ENCODE data around the gene SERTAD1.

Gene SERTAD1

DNA sequence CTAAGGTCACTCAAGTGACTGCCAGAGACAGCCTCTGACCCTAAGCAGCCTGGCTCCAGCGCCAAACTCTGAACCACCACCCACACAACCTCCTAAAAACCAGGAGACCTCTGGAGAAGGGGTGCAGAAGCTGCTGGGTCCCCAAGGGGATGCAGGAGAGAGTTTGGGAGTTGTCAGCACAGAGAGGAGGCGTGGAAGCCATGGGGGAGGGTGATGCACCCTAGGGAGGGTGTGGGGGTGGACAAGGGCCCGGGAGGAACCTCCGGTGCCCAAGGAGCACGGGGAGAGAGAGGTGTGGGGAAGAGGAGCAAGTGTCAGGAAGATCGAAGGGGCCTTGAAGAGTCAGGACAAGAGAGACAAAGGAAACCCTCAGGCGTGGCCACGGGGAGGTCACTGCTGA, 33.7 kb downstream of the SERTAD1 start:
- H4K20me1 ChIP-seq (ENCODE audit: insufficient read depth, low read length), result no peaks in the 10 kb centered on the region
- no peak for DNase-seq
- H3K27ac ChIP-seq (ENCODE audit: low read length), result no peak overlapping the region
- no peak overlapping the region for H3K9ac ChIP-seq (ENCODE audit: low read length)
- H3K36me3 ChIP-seq (replicated peaks; ENCODE audit: insufficient read depth, low read length), result no peaks in the 10 kb centered on the region
- no peak overlapping the region for H2AFZ ChIP-seq (ENCODE audit: low read length)
- H3K79me2 ChIP-seq (ENCODE audit: low read length), result no peaks in the 10 kb centered on the region
- no peak for TF ChIP-seq EZH2 (optimal IDR thresholded peaks at IDR 0.05; ENCODE audit: low read depth, low read length)
- no peaks in the 10 kb centered on the region for H3K9me2 ChIP-seq (replicated peaks; ENCODE audit: insufficient read depth, low read length)
- H3K4me1 ChIP-seq (ENCODE audit: low read length), result no peaks in the 10 kb centered on the region
- peaks cover 44% of the 10 kb centered on the region for H3K27me3 ChIP-seq (replicated peaks; ENCODE audit: insufficient read depth, low read length)
- H3K4me2 ChIP-seq (ENCODE audit: low read depth, low read length), result no peak overlapping the region
- peaks cover 7% of the 10 kb centered on the region; the same call in 1 of the 2 replicates for H3F3A ChIP-seq (ENCODE audit: insufficient read depth, low read length)
- H3K9me3 ChIP-seq (replicated peaks; ENCODE audit: insufficient read depth, low read length), result no peaks in the 10 kb centered on the region
- H3K4me3 ChIP-seq (ENCODE audit: low read length), result no peak overlapping the region

DNA sequence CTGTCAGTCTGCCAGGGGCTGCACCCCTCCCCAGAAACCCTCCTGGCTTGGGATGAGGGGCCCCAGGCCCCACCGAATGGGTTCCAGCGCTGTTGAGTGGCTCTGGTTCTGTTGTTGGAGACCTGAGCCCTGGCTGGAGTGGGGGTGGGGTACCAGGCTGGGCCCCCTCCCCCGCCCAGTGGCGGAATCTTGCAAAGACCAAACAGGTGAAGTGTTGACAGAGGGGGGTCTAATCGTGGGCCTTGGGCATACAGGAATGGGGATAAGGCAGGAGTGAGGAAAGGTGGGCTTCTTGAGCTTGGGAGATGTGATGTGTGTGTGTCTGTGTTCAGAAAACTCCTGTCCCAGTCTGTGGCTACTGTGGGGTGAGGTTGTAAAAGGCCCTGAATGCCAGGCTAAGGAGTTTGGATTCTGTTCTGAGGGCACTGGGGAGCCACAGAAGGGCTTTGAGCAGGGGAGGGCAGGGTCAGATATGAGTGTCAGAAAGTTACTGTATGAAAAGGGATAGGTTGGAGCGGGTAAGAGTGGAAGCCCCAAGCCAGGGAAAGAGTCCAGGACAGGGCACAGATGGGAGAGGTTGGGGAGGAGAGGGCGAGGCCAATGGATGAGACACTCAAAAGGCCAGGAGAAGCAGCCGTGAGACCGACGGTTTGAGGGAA, 35.6 kb downstream of the SERTAD1 start, which contains the start of gene HIPK4:
Gene HIPK4 (minus strand): TSS at position 98 of the 659 bp plus-strand sequence. CDS start 279 bp downstream, outside the sequence.
- Histone ChIP-seq H2AFZ (ENCODE audit: low read length) (no peak within 1 kb of the TSS), H3K4me3 (ENCODE audit: low read length) (no peak within 1 kb of the TSS), H3F3A (ENCODE audit: insufficient read depth, low read length) (no peaks in the 10 kb centered on the region), H3K9ac (ENCODE audit: low read length) (no peak within 1 kb of the TSS), H3K79me2 (ENCODE audit: low read length) (no peaks in the 10 kb centered on the region), H3K9me2 (replicated peaks; ENCODE audit: insufficient read depth, low read length) (no peaks in the 10 kb centered on the region), H3K4me2 (ENCODE audit: low read depth, low read length) (no peak within 1 kb of the TSS), H3K36me3 (replicated peaks; ENCODE audit: insufficient read depth, low read length) (no peaks in the 10 kb centered on the region), H3K27me3 (replicated peaks; ENCODE audit: insufficient read depth, low read length) (peaks cover 29% of the 10 kb centered on the region), H3K4me1 (ENCODE audit: low read length) (no peaks in the 10 kb centered on the region), H4K20me1 (ENCODE audit: insufficient read depth, low read length) (no peaks in the 10 kb centered on the region), H3K9me3 (replicated peaks; ENCODE audit: insufficient read depth, low read length) (no peaks in the 10 kb centered on the region), H3K27ac (ENCODE audit: low read length) (no peak within 1 kb of the TSS)
- TF ChIP-seq EZH2phosphoT487 (IDR thresholded peaks at IDR 0.05; ENCODE audit: low read length) (no peak), EZH2 (optimal IDR thresholded peaks at IDR 0.05; ENCODE audit: low read depth, low read length) (no peak)
- TF ChIP-seq, protein P1, sequence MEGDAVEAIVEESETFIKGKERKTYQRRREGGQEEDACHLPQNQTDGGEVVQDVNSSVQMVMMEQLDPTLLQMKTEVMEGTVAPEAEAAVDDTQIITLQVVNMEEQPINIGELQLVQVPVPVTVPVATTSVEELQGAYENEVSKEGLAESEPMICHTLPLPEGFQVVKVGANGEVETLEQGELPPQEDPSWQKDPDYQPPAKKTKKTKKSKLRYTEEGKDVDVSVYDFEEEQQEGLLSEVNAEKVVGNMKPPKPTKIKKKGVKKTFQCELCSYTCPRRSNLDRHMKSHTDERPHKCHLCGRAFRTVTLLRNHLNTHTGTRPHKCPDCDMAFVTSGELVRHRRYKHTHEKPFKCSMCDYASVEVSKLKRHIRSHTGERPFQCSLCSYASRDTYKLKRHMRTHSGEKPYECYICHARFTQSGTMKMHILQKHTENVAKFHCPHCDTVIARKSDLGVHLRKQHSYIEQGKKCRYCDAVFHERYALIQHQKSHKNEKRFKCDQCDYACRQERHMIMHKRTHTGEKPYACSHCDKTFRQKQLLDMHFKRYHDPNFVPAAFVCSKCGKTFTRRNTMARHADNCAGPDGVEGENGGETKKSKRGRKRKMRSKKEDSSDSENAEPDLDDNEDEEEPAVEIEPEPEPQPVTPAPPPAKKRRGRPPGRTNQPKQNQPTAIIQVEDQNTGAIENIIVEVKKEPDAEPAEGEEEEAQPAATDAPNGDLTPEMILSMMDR (IDR thresholded peaks at IDR 0.05; ENCODE audit: low read length), result no peak
- DNase-seq, result no peak

DNA sequence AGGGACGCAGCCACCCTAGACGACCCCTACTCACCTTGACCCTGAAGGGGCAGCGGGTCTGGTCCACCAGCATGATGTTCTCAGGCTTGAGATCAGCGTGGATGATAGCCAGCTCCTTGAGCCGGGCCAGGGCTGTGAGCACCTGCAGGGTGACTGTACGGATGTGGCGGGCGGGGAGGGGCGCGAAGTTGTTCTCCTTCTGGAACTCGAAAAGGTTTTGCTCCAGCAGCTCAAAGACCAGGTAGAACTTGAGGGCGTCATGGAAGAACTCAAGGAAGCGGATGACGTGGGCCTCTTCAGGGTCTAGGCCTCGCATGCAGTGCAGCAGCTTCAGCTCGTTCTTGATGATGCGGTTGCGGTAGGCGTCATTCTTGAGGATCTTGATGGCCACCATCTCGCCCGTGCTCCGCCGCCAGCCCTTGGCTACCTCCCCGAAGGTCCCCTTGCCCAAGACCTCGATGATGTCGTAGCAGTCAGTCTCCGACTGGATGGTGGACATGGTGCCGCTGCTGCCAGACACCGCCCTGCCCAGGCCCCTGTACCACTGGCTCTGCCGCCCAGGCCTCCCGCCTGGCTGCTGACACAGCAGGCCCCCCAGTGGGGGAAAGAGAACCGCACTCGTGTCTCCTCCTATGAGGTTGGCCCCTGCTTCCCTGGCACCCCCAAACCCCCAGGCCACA, 36.2 kb downstream of the SERTAD1 start:
- Histone ChIP-seq H3K4me2 (ENCODE audit: low read depth, low read length) (no peak overlapping the region), H2AFZ (ENCODE audit: low read length) (no peak overlapping the region), H3K9me2 (replicated peaks; ENCODE audit: insufficient read depth, low read length) (no peaks in the 10 kb centered on the region), H3F3A (ENCODE audit: insufficient read depth, low read length) (no peaks in the 10 kb centered on the region), H3K4me1 (ENCODE audit: low read length) (no peaks in the 10 kb centered on the region), H3K79me2 (ENCODE audit: low read length) (no peaks in the 10 kb centered on the region), H3K9ac (ENCODE audit: low read length) (no peak overlapping the region), H3K27me3 (replicated peaks; ENCODE audit: insufficient read depth, low read length) (peaks cover 27% of the 10 kb centered on the region), H4K20me1 (ENCODE audit: insufficient read depth, low read length) (no peaks in the 10 kb centered on the region), H3K36me3 (replicated peaks; ENCODE audit: insufficient read depth, low read length) (no peaks in the 10 kb centered on the region), H3K9me3 (replicated peaks; ENCODE audit: insufficient read depth, low read length) (no peaks in the 10 kb centered on the region), H3K4me3 (ENCODE audit: low read length) (no peak overlapping the region), H3K27ac (ENCODE audit: low read length) (no peak overlapping the region)
- TF ChIP-seq EZH2phosphoT487 (IDR thresholded peaks at IDR 0.05; ENCODE audit: low read length) (no peak), EZH2 (optimal IDR thresholded peaks at IDR 0.05; ENCODE audit: low read depth, low read length) (no peak)
- no peak for DNase-seq

DNA sequence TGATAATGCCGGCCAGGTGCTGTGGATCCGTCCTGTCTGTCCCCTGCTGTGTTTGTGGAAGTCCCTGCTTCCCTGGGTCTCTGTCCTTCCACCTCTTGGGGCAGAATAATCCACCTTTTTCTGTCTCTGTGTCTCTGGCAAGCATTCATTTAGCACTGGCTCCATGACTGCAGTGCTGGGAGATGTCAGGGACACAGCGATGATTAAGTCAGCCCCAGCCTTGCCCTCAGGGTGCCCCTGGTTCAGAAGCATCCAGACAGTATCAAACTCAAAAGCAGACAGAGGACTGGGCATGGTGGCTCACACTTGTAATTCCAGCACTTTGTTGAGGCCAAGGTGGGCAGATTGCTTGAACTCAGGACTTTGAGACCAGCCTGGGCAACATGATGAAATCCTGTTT, 37.3 kb downstream of the SERTAD1 start:
- H3K27ac ChIP-seq (ENCODE audit: low read length), result no peak overlapping the region
- TF ChIP-seq EZH2phosphoT487 (IDR thresholded peaks at IDR 0.05; ENCODE audit: low read length) (no peak), EZH2 (optimal IDR thresholded peaks at IDR 0.05; ENCODE audit: low read depth, low read length) (no peak)
- TF ChIP-seq, protein P1 (IDR thresholded peaks at IDR 0.05; ENCODE audit: low read length), result no peak
- no peak overlapping the region for H3K4me2 ChIP-seq (ENCODE audit: low read depth, low read length)
- H3K36me3 ChIP-seq (replicated peaks; ENCODE audit: insufficient read depth, low read length), result no peaks in the 10 kb centered on the region
- no peaks in the 10 kb centered on the region for H3K9me3 ChIP-seq (replicated peaks; ENCODE audit: insufficient read depth, low read length)
- H3K9ac ChIP-seq (ENCODE audit: low read length), result no peak overlapping the region
- no peaks in the 10 kb centered on the region for H3F3A ChIP-seq (ENCODE audit: insufficient read depth, low read length)
- H3K4me3 ChIP-seq (ENCODE audit: low read length), result no peak overlapping the region
- no peak overlapping the region for H2AFZ ChIP-seq (ENCODE audit: low read length)
- H4K20me1 ChIP-seq (ENCODE audit: insufficient read depth, low read length), result no peaks in the 10 kb centered on the region
- no peak for DNase-seq
- H3K79me2 ChIP-seq (ENCODE audit: low read length), result no peaks in the 10 kb centered on the region
- H3K4me1 ChIP-seq (ENCODE audit: low read length), result no peaks in the 10 kb centered on the region
- no peaks in the 10 kb centered on the region for H3K9me2 ChIP-seq (replicated peaks; ENCODE audit: insufficient read depth, low read length)
- peaks cover 25% of the 10 kb centered on the region for H3K27me3 ChIP-seq (replicated peaks; ENCODE audit: insufficient read depth, low read length)

All from MM.1S (cell line).